NCI-H1436 (cell line): ENCODE data around the gene VAMP1.
"Not testable (repeated sequence)": the region's sequence is repeated elsewhere in the genome, so short reads cannot be mapped to it uniquely, and the experiment has no call there.

Experiments
- DNase-seq: peaks from one replicate; lab custom pipeline; 2025; lab: John Stamatoyannopoulos, UW

VAMP1 gene

GRCh38 chr12:6469609-6470374, 685 bp downstream of the VAMP1 start:
- no peak for DNase-seq

- DNase-seq, result no peak
Measured at GRCh38 chr12:6469092-6469491, 1.4 kb downstream of the VAMP1 start.

- no peak for DNase-seq
Measured at GRCh38 chr12:6468283-6468575, 2.2 kb downstream of the VAMP1 start.

- DNase-seq, result not testable (repeated sequence)
Measured at GRCh38 chr12:6467571-6468282, 2.8 kb downstream of the VAMP1 start.

- DNase-seq, result not testable (repeated sequence)
Measured at GRCh38 chr12:6466751-6467150, 3.7 kb downstream of the VAMP1 start.

GRCh38 chr12:6466184-6466573, 4.3 kb downstream of the VAMP1 start:
- no peak for DNase-seq

GRCh38 chr12:6465467-6466183, 4.9 kb downstream of the VAMP1 start:
- peak; percentile 27 for DNase-seq

- DNase-seq, result no peak
Measured at GRCh38 chr12:6464531-6464930, 5.9 kb downstream of the VAMP1 start.

- no peak for DNase-seq
Measured at GRCh38 chr12:6463858-6464257, 6.6 kb downstream of the VAMP1 start.

GRCh38 chr12:6463216-6463615, 7.3 kb downstream of the VAMP1 start:
- DNase-seq, result no peak

- DNase-seq, result no peak
Measured at GRCh38 chr12:6462234-6462995, 8.1 kb downstream of the VAMP1 start.

GRCh38 chr12:6461401-6462233, 8.9 kb downstream of the VAMP1 start:
- no peak for DNase-seq

GRCh38 chr12:6460751-6461371, 9.6 kb downstream of the VAMP1 start:
- no peak for DNase-seq

GRCh38 chr12:6459004-6459337, 11.5 kb downstream of the VAMP1 start:
- peak; percentile 73 for DNase-seq

GRCh38 chr12:6458281-6459003, 12.0 kb downstream of the VAMP1 start:
- peak; percentile 73 for DNase-seq

- no peak for DNase-seq
Measured at GRCh38 chr12:6457220-6457945, 13.1 kb downstream of the VAMP1 start.

- DNase-seq, result no peak
Measured at GRCh38 chr12:6452944-6453630, 17.4 kb downstream of the VAMP1 start.

GRCh38 chr12:6452245-6452943, 18.1 kb downstream of the VAMP1 start:
- DNase-seq, result no peak
